AG08395 (cell line): ENCODE results near the gene L1CAM.

Source experiments
- DNase-seq: peaks from one replicate; pipeline ENCODE4 v3.0.0; 2012; ENCODE audit warnings: mixed read lengths, low spot score

Gene L1CAM

GRCh38 chrX:153862369-153863250, 23.4 kb downstream of the L1CAM start:
- DNase-seq = no peak

DNA sequence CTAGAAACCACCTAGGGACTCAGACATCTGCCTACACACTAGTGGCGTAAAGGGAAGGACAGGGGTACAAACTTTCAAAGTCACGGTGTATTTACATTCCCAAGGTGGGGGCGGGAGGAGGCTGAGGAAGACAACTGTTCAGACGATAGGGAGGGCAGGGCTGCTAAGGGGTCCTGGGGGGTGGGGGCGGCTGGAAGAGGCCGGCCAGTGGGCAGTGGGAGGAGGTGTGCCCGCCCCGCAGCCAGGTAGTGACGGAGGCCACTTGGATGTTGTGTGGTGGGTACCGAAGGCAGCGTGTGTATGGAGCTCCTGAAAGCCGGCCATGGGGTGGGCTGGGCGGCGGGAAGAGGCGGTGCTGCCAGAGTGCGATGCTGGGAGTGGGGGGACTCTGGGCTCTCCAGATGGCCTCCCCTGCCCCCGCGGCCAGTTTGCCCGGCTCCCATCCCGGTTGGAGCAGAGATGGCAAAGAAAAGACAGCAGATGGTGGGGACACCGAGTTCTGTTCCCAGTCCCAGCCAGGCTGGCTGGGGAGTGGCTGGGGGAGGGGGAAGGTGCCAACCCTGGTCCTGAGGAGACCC, 24.2 kb downstream of the L1CAM start:
- DNase-seq = no peak

GRCh38 chrX:153861151-153861550, 24.8 kb downstream of the L1CAM start:
- DNase-seq = no peak

- no peak for DNase-seq
Measured at GRCh38 chrX:153857348-153857903, 28.5 kb downstream of the L1CAM start.

- DNase-seq = no peak
Measured at GRCh38 chrX:153854702-153855101, 31.3 kb downstream of the L1CAM start.

- no peak for DNase-seq
Measured at GRCh38 chrX:153853902-153854267, 32.1 kb downstream of the L1CAM start.

DNA sequence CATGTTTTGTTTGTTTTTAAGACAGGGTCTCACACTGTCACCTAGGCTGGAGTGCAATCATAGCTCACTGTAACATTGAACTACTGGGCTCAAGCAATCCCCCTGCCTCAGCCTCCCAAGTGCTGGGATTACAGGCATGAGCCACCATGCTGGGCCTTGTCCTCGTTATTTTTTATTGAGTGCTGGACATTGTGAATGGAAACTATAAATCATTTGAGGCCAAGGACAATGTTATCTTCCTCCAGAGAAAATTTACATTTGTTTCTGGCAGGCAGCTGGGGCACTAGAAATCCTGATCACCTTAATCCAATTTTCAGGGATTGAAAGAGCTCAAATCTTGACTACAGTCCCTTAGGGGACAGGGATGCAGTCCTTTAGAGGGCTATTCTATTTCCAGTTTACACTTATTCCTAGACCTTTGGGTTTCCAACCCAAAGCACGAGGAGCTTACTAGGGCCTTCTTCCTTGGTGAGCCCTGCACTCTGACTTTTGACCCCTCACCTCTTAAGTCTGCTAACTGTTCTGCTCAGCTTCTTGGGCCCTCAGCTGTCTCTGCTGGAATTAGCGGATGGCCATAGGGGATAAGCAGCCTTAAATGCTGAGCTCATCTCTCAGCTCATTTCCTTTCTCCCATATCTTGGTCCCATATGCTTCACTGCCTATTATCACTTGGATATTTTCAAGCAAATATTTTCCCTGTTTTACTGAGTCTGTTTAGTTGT, 32.6 kb downstream of the L1CAM start:
- DNase-seq = no peak

- DNase-seq = no peak
Measured at GRCh38 chrX:153851981-153852380, 34.0 kb downstream of the L1CAM start.

- DNase-seq = no peak
Measured at GRCh38 chrX:153848325-153848724, 37.6 kb downstream of the L1CAM start.

GRCh38 chrX:153845842-153846241, 40.1 kb downstream of the L1CAM start:
- DNase-seq = no peak

GRCh38 chrX:153845195-153845594, 40.8 kb downstream of the L1CAM start:
- no peak for DNase-seq

GRCh38 chrX:153844509-153845082, 41.4 kb downstream of the L1CAM start:
- no peak for DNase-seq

GRCh38 chrX:153836921-153837320, 49.1 kb downstream of the L1CAM start:
- no peak for DNase-seq

- no peak for DNase-seq
Measured at GRCh38 chrX:153832728-153833127, 53.2 kb downstream of the L1CAM start.

- DNase-seq = no peak
Measured at GRCh38 chrX:153831429-153832150, 54.4 kb downstream of the L1CAM start.

- no peak for DNase-seq
Measured at GRCh38 chrX:153830640-153831428, 55.1 kb downstream of the L1CAM start.

- no peak for DNase-seq
Measured at GRCh38 chrX:153829799-153830639, 56.0 kb downstream of the L1CAM start, which contains the start of gene PDZD4. Gene PDZD4, minus strand, starts transcription at chrX:153830544. Its CDS starts 246 bp downstream, at chrX:153830298.

DNA sequence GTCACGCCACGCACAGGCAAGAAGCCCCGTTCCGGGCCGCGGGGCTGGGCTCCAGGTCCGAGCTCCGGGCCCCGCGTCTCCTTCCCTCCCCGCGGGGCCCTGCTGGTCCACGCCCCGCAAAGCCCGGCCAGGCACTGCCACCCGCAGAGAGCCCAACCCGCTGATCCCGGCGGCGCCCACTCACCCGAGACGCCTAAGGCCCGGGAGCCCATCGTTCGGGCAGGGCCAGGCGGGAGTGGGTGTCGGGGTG, 56.5 kb downstream of the L1CAM start:
- DNase-seq = no peak

DNA sequence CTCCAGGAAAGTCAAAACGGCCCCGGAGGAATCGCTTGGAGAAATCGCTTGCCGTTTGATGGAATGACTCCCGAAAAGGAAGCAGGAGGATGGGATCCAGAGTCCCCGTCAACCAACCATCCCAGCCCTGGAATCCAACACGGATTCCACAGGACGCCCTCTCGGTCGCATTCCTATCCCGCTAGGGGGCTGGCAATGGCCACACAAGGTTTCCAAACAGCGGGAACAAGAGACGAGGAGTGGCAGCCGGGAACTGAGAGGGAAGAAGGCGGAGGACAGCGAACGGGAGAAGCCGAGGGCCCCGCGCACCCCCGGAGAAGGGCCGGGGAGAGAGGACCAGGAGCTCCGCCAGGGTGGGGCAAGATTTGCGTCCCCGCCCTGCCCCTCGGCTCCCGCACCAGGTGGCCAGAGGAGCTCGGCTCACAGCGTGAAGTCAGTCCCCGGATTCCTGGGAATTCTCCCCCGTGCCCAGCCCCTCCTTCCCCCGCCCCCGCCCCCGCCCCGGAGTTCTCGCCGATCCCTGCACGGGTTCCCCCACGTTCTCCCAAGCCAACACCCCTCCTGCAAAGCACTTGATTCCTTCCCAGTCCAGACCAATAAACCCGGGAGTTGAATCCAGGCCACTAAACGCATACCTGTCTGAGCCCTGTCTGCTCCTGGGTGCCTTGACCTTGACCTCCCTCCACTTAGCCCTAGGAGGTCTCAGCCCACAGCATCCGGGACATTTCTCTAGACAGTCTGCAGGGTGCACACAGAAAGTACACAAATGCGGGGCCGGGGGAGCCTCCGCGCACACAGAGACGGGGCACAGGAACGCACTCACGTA, 57.0 kb downstream of the L1CAM start:
- DNase-seq = no peak
